SU-DHL-6 (cell line): ENCODE measurements around the gene EPHA6.

Experiments used
- EZH2phosphoT487 ChIP-seq: fragments of 200-600 bp; sonication (generic), shearing (Covaris generic); conservative IDR thresholded peaks from 2 replicates; pipeline ENCODE4 v1.6.1; 2018; ENCODE audit warnings: mild to moderate bottlenecking, antibody characterized with exemption, low read length, moderate library complexity, mixed read lengths
- TF ChIP-seq, protein P1 (sequence below): fragments of 200-600 bp; sonication (generic); IDR thresholded peaks from one replicate; pipeline ENCODE4 v1.5.1; 2017; ENCODE audit warnings: antibody characterized with exemption, mild to moderate bottlenecking, low read length, moderate library complexity; ENCODE audit not compliant: insufficient read depth, poor library complexity, severe bottlenecking

DNA sequence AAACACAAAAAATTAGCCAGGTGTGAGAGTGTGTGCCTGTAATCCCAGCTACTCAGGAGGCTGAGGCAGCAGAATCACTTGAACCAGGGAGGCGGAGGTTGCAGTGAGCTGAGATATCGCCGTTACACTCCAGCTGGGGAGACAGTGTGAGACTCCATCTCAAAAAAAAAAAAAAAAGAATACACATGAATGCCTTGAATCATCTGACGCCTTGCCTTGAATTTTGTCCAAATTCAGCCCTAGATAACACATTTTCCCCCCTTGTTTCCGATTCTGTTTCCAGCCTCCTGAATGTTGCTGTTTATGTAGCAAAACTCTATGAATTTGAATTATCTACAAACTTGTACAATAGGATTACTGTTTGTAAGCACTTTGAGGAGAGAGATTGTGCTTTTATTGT, 851.5 kb downstream of the EPHA6 start:
- TF ChIP-seq, protein P1, sequence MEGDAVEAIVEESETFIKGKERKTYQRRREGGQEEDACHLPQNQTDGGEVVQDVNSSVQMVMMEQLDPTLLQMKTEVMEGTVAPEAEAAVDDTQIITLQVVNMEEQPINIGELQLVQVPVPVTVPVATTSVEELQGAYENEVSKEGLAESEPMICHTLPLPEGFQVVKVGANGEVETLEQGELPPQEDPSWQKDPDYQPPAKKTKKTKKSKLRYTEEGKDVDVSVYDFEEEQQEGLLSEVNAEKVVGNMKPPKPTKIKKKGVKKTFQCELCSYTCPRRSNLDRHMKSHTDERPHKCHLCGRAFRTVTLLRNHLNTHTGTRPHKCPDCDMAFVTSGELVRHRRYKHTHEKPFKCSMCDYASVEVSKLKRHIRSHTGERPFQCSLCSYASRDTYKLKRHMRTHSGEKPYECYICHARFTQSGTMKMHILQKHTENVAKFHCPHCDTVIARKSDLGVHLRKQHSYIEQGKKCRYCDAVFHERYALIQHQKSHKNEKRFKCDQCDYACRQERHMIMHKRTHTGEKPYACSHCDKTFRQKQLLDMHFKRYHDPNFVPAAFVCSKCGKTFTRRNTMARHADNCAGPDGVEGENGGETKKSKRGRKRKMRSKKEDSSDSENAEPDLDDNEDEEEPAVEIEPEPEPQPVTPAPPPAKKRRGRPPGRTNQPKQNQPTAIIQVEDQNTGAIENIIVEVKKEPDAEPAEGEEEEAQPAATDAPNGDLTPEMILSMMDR = no peak
- TF ChIP-seq EZH2phosphoT487 = no peak
